Stimulated activated CD8-positive, alpha-beta memory T cell treated with anti-CD3 and anti-CD28 coated beads, Interleukin-4, amount 100 ng/mL, for 24 hours (primary cell): Measurements from ENCODE around the gene KIAA1143.

ENCODE experiments used
- DNase-seq: peaks from one replicate; pipeline ENCODE4 v3.0.0-alpha.2; 2020; ENCODE audit warnings: low read depth

KIAA1143 gene

DNA sequence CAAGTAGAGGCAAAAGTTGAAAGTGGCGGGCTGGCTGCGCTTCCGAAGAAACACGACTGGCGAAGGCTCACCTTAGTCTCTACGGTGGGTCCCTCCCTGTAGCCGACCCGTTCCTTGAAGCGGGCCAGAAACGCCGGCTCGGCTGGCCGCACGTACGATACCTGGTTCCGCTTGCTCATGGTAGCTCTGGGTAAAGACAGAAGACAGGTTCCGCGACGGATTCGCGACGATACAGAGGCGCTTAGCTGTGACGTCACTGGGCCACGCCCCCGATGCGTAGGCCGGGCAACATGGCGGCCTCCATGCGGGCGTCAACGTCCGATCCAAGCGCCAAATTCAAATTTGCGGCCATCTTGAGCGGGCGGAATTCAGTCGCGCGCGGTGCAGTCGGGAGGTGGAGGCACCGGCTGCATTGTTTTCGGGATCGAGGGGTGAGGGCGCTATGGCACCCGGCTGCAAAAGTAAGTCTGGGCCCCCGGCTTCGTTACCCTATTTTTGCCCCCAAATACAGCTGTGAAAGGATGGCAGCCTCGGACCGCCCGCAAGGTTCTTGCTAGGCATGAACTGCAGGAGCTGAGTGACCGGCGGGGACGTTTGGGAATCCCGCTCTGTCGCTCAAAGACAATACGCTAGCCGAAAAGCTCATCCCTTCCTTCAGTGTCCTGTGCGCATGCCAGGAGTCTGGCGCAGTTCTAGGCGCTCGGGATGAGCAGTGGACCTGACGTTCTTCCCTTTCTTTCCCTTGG is at the start of gene KIAA1143, which contains the start of gene KIF15:
TSS of gene KIAA1143 (minus strand) at position 196 of the 746 bp plus-strand sequence. CDS start at position 179, 17 bp downstream.
TSS of gene KIF15 (plus strand) at position 371 of the 746 bp plus-strand sequence. CDS start at position 443, 72 bp downstream.
- peak; percentile 98 for DNase-seq

DNA sequence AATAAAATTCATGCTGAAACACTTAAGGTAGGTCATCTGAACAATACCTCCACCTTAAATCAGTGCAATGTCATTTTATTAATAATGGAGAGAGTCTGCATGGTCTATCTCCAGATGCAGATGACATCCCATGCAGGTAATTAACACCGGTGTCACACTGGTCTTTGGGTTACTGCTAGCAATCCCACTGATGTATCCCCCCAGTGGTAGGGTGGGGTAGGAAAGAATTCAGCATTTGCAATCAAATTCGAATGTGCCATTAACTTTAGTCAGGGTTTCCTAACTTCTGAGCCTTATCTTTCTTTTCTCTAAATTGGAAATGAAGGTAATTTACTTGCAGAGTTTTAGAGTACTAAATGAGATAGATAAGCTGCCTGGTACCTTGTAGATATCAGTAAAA is 44.5 kb upstream of the KIAA1143 start:
- DNase-seq = no peak

DNA sequence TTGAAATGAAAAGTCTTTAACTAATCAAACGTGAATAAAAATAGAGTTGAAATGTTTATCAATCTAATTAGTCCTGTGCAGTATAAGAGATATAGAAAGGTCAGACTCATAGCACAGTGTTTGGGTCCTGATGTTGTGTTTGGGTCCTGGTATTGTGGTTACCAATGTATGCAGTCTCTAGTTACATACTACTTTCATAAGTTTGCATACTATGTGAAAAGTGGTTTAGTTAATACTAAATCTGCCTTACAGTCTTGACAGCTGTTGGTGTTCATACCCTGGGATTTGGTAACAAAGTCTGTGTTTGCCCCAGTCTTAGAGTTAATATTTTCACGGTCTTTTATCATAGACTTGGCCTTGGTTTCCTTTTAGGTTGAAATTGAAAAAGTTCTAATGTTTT is 41.9 kb upstream of the KIAA1143 start:
- DNase-seq = no peak

DNA sequence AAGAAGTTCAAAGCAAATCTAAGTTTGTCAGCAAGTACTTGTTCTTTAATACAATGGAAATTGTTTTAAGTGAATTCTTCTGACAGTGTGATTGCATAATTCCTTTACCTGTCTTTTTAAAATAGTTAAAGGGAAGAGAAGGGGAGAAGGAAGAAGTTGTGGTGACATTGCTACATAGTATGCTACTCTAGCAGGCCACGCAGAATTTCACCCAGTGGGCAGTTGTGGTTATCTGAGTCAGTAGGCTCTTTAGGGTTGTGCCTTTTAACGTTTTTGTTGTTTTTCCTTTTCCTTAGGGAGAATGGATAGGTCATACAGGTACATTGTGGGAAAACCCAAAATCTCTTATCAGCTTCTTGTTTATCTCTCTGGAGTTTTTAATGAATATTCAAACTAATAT is 40.6 kb upstream of the KIAA1143 start:
- no peak for DNase-seq

DNA sequence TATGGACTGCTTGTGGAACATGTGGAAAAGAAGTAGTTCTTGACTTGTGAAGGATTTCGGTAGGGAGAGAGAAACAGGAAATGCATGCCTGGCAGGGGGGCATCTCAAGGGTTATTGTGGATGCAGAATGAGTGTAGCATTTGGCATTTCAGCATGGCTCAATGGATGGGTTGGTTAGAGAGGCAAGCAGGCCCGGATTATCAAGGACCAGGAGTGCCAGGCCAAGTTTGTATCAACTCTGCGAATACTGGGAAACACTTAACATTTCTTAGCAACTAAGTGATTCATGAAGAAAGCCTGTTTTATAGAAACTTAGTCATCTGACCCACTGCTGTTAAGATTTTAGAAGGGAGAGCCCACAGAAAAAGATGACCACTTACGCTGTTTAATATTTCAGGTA is 33.8 kb upstream of the KIAA1143 start:
- DNase-seq = no peak

DNA sequence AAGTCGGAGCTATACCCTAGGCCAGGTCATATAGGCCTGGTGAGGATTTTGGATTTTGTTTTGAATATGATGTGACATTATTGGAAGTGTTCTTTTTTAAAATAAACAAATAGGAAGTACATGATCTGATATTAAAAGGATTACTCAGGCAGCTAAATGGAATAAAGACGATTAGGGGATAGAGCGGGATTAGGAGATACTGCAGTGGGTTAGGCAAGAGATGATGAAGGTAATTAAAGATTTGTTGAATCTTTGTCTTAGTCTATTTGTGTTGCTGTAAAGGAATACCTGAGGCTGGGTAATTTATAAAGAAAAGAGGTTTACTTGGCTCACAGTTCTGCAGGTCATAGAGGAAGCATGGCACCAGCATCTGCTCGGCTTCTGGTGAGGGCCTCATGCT is 21.5 kb upstream of the KIAA1143 start:
- DNase-seq = no peak

DNA sequence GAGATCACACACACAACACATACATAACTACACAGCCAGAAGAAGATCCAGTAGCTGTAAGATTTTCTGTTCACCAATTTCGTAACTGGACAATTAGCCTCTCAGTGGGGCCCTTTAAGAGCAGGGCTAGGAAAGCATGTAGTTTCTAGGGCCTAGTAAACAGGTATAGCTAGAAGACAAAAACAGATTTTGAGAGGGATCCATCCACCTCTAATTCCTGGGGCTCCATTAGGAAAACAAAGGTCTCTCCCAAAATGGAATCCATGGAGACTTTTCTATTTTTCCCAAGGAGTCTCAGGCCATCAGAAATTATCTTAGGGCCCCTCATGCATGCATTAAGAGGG is 10.7 kb upstream of the KIAA1143 start:
- DNase-seq = no peak

DNA sequence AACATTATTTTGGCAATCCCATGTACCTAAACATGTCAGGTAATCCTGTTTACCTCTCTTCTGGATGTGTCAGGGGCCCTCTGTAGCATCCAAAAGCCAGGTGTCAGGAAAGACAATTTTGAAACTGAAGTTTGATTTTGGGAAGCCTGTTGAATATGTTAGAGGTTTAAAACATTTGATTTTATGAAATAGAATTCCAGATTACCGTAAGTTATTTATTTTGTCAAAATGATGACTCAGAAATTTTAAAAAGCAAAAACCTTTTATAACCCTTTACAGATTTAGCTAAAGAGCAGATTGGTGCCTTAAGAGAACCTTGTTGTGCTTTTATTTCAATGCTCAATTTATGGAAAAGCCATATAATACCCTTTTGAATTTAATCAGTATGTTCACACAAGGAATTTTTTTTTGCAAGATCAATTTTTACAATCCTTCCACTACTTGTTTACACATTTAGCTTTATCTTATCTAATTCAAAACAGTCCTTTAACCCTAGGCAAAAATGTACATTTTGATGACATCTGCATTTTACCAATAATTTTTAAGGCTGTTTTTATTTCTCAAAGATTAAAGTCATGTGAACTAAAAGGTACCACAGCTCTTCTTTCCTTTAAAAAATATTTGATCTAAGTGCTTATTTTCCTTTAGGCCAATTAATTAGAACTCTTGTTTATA is 10.1 kb upstream of the KIAA1143 start:
- no peak for DNase-seq

DNA sequence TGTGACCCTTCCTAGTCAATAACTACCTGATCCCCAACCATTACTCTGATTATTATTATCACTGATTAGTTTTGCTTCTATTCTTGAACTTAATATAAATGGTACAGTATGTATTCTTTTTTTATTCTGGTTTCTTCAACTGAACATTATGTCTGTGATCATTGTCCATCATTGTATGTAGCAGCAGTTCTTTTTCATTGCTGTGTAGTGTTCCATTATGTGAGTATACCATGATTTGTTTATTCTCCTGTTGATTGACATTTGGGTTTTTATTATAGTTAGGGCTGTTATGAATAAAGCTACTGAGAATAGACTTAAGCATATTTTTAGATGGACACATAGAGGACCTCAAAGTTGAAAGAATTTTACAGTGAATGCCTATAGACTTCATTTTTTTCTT is 2.8 kb upstream of the KIAA1143 start:
- DNase-seq = no peak

DNA sequence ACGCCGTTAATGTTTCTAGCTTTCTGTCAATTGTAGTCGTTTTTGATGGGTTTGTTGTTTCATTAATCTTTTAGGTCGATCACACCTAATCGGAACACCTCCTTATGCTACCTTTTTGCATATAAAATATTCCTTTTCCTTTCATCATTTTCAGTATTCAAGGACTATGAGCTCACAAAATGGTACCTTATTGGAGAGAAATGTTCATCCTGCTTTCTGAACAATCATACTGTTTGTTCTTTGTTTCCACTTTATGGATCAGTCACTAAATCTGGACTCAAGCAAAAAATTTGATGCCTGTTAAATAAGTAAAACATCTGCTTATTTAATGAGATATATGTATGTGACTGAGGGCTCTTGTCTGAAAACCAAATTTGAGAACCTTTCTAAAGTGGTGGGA is 1.3 kb upstream of the KIAA1143 start:
- no peak for DNase-seq

DNA sequence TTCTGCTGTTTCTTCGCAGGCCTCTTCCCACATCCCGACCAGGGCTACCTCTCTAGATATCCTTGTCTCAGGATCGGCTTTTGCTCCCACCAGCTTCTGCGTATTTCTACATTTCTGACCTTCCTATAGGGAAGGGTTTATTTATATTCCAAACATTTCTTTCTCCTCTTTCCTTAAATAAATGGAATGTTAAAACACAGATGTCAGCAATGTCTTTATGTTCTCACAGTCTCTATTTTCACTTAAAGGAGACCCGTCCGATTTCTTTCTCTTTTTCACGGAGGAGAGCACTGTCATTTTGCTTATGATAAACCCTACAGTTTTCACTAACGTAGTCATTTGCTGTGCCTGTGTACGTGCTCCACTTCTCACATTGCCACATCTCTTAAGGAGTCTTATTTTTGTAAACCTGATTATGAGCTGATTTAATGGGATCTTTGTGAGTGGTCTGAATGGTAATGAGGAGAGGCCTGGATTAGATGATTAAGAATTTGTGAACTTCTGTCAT is 805 bp upstream of the KIAA1143 start:
- no peak for DNase-seq

DNA sequence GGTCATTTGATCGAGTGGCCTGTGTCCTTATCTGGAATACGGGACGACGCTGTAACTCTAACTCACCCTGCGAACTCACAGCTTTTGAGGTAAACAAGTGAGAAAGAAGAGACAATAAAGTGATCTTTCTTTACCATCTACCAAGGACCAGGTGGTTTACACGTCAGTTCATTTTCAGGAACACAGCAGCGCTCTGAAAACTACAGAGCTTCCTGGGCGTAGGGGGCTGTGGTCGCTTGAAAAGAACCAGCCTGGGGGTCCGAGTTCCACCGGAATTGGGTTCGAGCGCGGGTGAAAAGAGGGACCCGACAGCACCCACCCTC is 357 bp downstream of the KIAA1143 start:
- no peak for DNase-seq

DNA sequence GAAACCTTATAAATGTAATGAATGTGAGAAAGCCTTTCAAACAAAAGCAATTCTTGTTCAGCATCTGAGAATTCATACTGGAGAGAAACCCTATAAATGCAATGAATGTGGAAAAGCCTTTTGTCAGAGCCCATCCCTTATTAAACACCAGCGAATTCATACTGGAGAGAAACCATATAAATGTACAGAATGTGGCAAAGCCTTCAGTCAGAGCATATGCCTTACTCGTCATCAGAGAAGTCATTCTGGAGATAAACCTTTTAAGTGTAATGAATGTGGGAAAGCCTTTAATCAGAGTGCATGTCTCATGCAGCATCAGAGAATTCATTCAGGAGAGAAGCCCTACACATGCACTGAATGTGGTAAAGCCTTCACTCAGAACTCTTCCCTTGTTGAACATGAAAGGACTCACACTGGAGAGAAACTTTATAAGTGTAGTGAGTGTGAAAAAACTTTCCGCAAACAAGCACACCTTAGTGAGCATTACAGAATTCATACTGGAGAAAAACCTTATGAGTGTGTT is 26.7 kb downstream of the KIAA1143 start:
- no peak for DNase-seq

DNA sequence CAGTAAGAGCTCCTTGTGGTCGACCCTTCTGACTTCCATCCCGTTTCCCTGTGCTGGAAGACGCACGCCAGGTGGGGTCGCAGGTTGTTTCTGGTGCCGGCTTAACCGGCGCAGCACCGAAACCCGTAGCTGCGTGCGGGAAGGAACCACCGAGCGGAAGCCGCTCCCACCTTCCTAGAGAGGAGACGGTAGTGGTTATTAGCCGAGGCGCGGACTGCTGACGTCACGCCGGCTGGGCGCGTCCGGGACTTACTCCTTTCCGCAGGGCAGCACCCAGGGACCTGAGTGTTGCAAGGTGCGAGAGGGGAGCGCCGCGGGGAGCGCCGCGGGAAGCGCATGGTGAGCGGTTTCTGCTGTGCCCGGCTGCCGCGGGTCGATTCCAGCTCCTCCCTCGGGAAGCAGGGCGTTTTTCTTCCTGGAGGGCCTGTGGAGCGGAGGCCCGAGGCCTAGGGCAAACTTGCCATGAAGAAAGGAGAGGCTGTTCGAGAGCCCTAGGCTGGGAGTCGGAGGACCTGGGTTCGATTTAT is 32.0 kb downstream of the KIAA1143 start, which contains the start of gene ZNF501:
TSS of gene ZNF501 (plus strand) at position 252 of the 527 bp plus-strand sequence. CDS start 4,787 bp downstream, outside the sequence.
- DNase-seq = peak; percentile 84

DNA sequence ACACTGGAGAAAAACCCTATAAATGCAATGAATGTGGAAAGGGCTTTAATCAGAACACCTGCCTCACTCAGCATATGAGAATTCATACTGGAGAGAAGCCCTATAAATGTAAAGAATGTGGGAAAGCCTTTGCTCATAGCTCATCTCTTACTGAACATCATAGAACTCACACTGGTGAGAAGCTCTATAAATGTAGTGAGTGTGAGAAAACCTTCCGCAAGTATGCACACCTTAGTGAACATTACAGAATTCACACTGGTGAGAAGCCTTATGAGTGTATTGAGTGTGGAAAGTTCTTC is 39.4 kb downstream of the KIAA1143 start:
- no peak for DNase-seq

DNA sequence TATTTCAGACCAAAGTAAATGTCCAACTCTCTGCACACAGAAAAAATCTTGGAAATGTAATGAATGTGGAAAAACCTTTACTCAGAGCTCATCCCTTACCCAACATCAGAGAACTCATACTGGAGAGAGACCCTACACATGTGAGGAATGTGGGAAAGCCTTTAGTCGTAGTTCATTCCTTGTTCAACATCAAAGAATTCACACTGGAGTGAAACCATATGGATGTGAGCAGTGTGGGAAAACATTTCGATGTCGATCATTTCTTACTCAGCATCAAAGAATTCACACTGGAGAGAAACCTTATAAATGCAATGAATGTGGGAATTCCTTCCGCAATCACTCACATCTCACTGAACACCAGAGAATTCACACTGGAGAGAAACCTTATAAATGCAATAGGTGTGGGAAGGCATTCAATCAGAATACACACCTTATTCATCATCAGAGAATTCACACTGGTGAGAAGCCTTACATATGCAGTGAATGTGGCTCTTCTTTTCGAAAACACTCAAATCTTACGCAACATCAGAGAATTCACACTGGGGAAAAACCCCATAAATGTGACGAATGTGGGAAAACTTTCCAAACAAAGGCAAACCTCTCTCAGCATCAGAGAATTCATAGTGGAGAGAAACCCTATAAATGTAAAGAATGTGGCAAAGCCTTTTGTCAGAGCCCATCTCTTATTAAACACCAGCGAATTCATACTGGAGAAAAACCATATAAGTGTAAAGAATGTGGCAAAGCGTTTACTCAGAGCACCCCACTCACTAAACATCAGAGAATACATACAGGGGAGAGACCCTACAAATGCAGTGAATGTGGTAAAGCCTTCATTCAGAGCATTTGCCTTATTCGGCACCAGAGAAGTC is 40.0 kb downstream of the KIAA1143 start:
- no peak for DNase-seq

DNA sequence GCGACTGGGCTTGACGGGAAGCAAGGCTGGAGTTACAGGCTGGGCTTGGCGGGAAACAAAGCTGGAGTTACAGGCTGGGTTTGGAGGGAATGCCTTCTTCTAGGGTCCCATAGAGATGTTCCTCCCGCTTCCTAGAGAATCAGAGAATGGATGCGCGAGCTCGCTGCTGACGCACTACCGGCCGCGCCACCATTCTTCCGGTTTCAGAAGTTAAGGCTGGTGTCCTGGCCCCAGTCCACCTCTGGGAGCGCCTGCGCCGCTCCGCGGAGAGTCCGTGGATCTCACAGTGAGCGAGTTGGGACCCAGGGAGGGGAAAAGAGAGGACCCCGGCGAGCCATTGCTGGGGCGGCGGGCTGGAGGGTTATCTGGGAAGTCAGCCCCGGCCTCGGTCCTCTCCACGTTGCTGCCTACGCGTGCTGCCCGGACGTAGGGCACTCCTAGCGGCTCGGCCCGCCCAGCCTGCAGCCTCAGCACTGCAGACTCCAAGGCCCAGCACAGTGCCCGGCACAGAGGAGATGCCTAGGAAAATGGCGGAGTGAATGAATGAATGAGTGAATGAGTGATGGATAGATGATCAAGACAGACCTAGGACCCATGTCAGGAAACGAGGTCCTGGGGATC is 48.9 kb downstream of the KIAA1143 start, which contains the start of gene ZNF502:
TSS of gene ZNF502 (plus strand) at position 206 of the 621 bp plus-strand sequence. CDS start 7,602 bp downstream, outside the sequence.
- DNase-seq = peak; percentile 59
